Measurements from ENCODE around the gene PRXL2A. TPM values are rescaled to one million over a fixed set of nuclear protein-coding genes. Genes with fewer than 3 reads are reported as not detected.

Gene PRXL2A
- polyA plus RNA-seq, 3 donors: 0.61 to 4.1 (median 3.4) TPM

GRCh38 chr10:80448209-80448942, 40.0 kb downstream of the PRXL2A start:
- Mint-ChIP-seq H3K36me3 (no peaks in the 10 kb centered on the region), H3K27ac (peak overlapping the region in 4 of 7 donors; percentile 69 to 91 (median 82)), H3K9me3 (peaks cover 0 to 2% (median 0%) of the 10 kb centered on the region in 7 donors), H3K4me3 (peak overlapping the region in 1 of 2 donors; percentile 69), H3K4me1 (peaks cover 48% of the 10 kb centered on the region), H3K27me3 (ENCODE audit: low read depth in 3 of 3) (peaks cover 2 to 3% (median 2%) of the 10 kb centered on the region in 3 donors)
- Histone ChIP-seq H3K4me2 (replicated peaks; ENCODE audit: extremely low read depth, low read length, poor library complexity, severe bottlenecking) (peak overlapping the region; percentile 21), H3K4me3 (replicated peaks in 1 of 3; ENCODE audit: low read depth in 2 of 3, low read length in 3 of 3) (no peak overlapping the region), H3K36me3 (replicated peaks in 1 of 2; ENCODE audit: control insufficient read depth in 1 of 2, insufficient read depth in 2 of 2, low read length in 2 of 2) (no peaks in the 10 kb centered on the region), H3K4me1 (ENCODE audit: control insufficient read depth in 1 of 2, insufficient read depth in 2 of 2, low read length in 2 of 2) (peaks cover 51 to 72% of the 10 kb centered on the region in 2 donors), H3K27ac (ENCODE audit: low read depth in 1 of 2, low read length in 2 of 2) (peak overlapping the region in 1 of 2 donors; percentile 62), H3K9me3 (replicated peaks in 1 of 2; ENCODE audit: control insufficient read depth in 1 of 2, insufficient read depth in 1 of 2, low read length in 2 of 2) (peaks cover 4 to 7% of the 10 kb centered on the region in 2 donors), H3K27me3 (ENCODE audit: control insufficient read depth in 2 of 2, insufficient read depth in 2 of 2, low read length in 2 of 2) (no peaks in the 10 kb centered on the region), H2AFZ (ENCODE audit: insufficient read depth, low read depth, low read length, poor library complexity, severe bottlenecking) (no peak overlapping the region), H3K79me2 (ENCODE audit: insufficient read depth, low read length) (no peaks in the 10 kb centered on the region), H3K9ac (ENCODE audit: insufficient read depth, low read length, poor library complexity, severe bottlenecking) (no peak overlapping the region), H4K20me1 (ENCODE audit: insufficient read depth, low read length) (peaks cover 2% of the 10 kb centered on the region)
- intact Hi-C loops (cut with micrococcal nuclease): loop anchor here in 1 of 2 donors (5.0 to 10.0 kb wide), 2 partner anchors 79 to 476 kb away; no protein-coding TSS in a partner anchor
- no peak for TF ChIP-seq CTCF (IDR thresholded peaks at IDR 0.05)
- 83% methylated on average over 2 of the region's 4 CpGs for WGBS (ENCODE audit: insufficient coverage)
- DNase-seq: peak in 2 of 3 donors; percentile 19 to 37

- Mint-ChIP-seq H3K4me1 (peaks cover 40% of the 10 kb centered on the region), H3K9me3 (peaks cover 0 to 2% (median 0%) of the 10 kb centered on the region in 7 donors), H3K27ac (peak overlapping the region in 6 of 7 donors; percentile 69 to 91 (median 82)), H3K36me3 (no peaks in the 10 kb centered on the region), H3K27me3 (ENCODE audit: low read depth in 3 of 3) (peaks cover 0 to 2% (median 0%) of the 10 kb centered on the region in 3 donors), H3K4me3 (no peak overlapping the region)
- no peak for TF ChIP-seq CTCF (IDR thresholded peaks at IDR 0.05)
- Histone ChIP-seq H3K27me3 (ENCODE audit: control insufficient read depth in 2 of 2, insufficient read depth in 2 of 2, low read length in 2 of 2) (no peaks in the 10 kb centered on the region), H2AFZ (ENCODE audit: insufficient read depth, low read depth, low read length, poor library complexity, severe bottlenecking) (peak overlapping the region; percentile 5), H4K20me1 (ENCODE audit: insufficient read depth, low read length) (peaks cover 3% of the 10 kb centered on the region), H3K4me3 (replicated peaks in 1 of 3; ENCODE audit: low read depth in 2 of 3, low read length in 3 of 3) (no peak overlapping the region), H3K9me3 (replicated peaks in 1 of 2; ENCODE audit: control insufficient read depth in 1 of 2, insufficient read depth in 1 of 2, low read length in 2 of 2) (peaks cover 4 to 7% of the 10 kb centered on the region in 2 donors), H3K4me2 (replicated peaks; ENCODE audit: extremely low read depth, low read length, poor library complexity, severe bottlenecking) (no peak overlapping the region), H3K27ac (ENCODE audit: low read depth in 1 of 2, low read length in 2 of 2) (peak overlapping the region in 1 of 2 donors; percentile 62), H3K79me2 (ENCODE audit: insufficient read depth, low read length) (peaks cover 4% of the 10 kb centered on the region), H3K4me1 (ENCODE audit: control insufficient read depth in 1 of 2, insufficient read depth in 2 of 2, low read length in 2 of 2) (peaks cover 48 to 65% of the 10 kb centered on the region in 2 donors), H3K9ac (ENCODE audit: insufficient read depth, low read length, poor library complexity, severe bottlenecking) (no peak overlapping the region), H3K36me3 (replicated peaks in 1 of 2; ENCODE audit: control insufficient read depth in 1 of 2, insufficient read depth in 2 of 2, low read length in 2 of 2) (no peaks in the 10 kb centered on the region)
- no CpG with 5 or more reads among the region's 2 CpGs for WGBS (ENCODE audit: insufficient coverage)
- DNase-seq: no peak
- intact Hi-C loops (cut with micrococcal nuclease): loop anchor here in 1 of 2 donors (5.0 to 10.0 kb wide), 2 partner anchors 78 to 475 kb away; no protein-coding TSS in a partner anchor
These were observed 41.2 kb downstream of the PRXL2A start for GRCh38 chr10:80449520-80449919.
